Kidney epithelial cell (primary cell): ENCODE data around the gene MKLN1. TPM values are rescaled to one million over a fixed set of nuclear protein-coding genes. Genes with fewer than 3 reads are reported as not detected.
A peak's percentile ranks its signal among the peaks of the same experiment; 100 is the strongest.
"Not testable (repeated sequence)": the region's sequence is repeated elsewhere in the genome, so short reads cannot be mapped to it uniquely, and the experiment has no call there.

ENCODE experiments used
- DNase-seq: peaks from one replicate; pipeline ENCODE4 v3.0.0-alpha.2; 2010; ENCODE audit warnings: low read depth
- H3K27me3 ChIP-seq: 2 replicates; pipeline ENCODE4 v1.6.0; 2011; ENCODE audit warnings: low read length; ENCODE audit not compliant: control insufficient read depth, insufficient read depth
- H3K36me3 ChIP-seq: 2 replicates; pipeline ENCODE4 v1.5.1; 2011; ENCODE audit warnings: low read length; ENCODE audit not compliant: control insufficient read depth, insufficient read depth
- H3K4me3 ChIP-seq: 2 replicates; pipeline ENCODE4 v1.5.1; 2011; ENCODE audit warnings: low read depth, mild to moderate bottlenecking, control low read depth, low read length
- total RNA-seq: library from RNA; depleted of rRNA; stranded (reverse); fragments of >200 nt; gene quantifications from 2 replicates; pipeline ENCODE4 v1.2.3, GENCODE V29; 2015
- TF ChIP-seq, protein P1 (sequence below): IDR thresholded peaks from 2 replicates; pipeline ENCODE4 v1.5.1; 2011; ENCODE audit warnings: mild to moderate bottlenecking, moderate library complexity, low read length, control low read depth, inconsistent platforms; ENCODE audit not compliant: insufficient read depth, poor library complexity, severe bottlenecking

MKLN1 gene
- total RNA-seq, 1 donor from 2014 or later = 18.8 TPM

DNA sequence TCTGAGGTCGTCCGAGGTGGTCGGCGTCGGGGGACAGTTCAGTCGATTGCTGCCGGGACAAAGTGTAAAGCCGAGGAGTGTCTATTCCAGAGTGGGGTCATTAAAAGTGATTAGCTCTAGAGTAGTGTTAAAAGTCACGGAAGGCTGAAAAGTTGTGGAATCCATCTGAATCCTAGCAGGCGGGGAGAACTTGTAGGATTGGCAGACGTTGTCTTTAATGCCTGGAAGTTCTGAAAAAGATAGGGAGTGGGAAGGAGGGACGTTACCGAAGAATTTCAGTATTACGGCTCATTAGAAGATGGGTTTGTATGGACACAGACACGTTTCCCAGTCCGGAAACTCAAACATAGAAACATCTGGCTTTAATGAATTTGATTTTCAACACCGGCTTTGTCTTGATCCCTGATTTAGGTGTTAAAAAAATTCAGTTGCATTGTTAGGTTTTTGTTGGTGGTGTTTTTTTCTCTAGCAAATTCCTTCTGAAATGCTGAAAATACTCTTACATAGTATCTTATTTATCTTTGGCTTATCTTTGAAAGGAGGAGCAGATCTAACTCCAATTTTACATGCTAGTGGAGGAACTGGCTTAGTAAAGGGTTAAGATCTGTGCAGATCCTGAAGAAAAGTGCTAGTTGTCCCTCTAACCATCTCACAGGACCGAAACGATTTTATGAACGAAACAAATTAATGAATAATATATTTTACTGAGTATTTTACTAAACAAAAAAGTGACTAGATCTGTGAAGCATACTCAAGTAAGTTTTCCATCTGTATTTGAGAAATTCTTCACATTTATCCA is 900 bp downstream of the MKLN1 start:
- H3K36me3 ChIP-seq = no peaks in the 10 kb centered on the region
- H3K4me3 ChIP-seq = peak overlapping the region; percentile 95
- no peak for DNase-seq

DNA sequence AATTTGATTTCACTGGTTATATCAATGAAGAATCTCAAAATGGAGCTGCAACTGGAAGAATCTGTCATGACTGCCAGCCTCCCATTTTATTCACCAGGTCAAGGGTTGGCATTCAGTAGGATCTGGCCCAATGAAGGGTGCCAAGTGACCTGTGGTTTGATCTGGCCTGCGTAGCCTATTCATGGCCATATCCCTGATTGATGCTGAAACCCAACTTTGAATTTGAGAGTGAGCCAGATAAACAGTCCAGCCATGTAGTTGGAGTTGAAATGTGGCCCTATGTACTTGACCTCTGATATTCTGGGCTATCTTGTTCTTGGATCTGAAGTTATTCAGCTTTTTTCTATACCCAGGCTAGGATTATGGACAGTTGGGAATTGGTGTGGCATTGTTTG is 1.5 kb downstream of the MKLN1 start:
- peak overlapping the region; percentile 95 for H3K4me3 ChIP-seq
- TF ChIP-seq, protein P1, sequence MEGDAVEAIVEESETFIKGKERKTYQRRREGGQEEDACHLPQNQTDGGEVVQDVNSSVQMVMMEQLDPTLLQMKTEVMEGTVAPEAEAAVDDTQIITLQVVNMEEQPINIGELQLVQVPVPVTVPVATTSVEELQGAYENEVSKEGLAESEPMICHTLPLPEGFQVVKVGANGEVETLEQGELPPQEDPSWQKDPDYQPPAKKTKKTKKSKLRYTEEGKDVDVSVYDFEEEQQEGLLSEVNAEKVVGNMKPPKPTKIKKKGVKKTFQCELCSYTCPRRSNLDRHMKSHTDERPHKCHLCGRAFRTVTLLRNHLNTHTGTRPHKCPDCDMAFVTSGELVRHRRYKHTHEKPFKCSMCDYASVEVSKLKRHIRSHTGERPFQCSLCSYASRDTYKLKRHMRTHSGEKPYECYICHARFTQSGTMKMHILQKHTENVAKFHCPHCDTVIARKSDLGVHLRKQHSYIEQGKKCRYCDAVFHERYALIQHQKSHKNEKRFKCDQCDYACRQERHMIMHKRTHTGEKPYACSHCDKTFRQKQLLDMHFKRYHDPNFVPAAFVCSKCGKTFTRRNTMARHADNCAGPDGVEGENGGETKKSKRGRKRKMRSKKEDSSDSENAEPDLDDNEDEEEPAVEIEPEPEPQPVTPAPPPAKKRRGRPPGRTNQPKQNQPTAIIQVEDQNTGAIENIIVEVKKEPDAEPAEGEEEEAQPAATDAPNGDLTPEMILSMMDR = no peak
- no peak for DNase-seq
- H3K36me3 ChIP-seq = no peaks in the 10 kb centered on the region
- H3K27me3 ChIP-seq = no peaks in the 10 kb centered on the region

More for the DNA sequence above, 900 bp downstream of the MKLN1 start:
- H3K27me3 ChIP-seq = no peaks in the 10 kb centered on the region
- TF ChIP-seq, protein P1 = no peak

- no peak overlapping the region for H3K4me3 ChIP-seq
Observed at GRCh38 chr7:131330299-131330698, 2.6 kb downstream of the MKLN1 start.

DNA sequence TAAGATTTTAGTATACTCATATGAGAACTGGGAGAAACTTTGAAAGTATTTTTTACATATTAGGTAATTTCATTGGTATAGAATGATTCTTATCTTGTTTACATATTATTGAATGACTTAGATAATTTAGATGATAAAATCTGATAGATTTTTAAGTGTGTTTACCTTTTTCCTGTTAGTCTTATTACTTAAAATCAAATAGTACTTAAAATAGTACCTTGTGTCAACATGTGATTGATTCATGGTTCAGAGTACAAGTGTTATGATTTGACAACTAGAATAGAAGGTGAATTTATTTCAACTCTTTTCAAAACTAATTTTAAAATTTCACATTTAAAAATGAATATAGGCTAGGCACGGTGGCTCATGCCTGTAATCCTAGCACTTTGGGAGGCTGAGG is 4.1 kb downstream of the MKLN1 start:
- DNase-seq = no peak
- Histone ChIP-seq H3K36me3 (no peaks in the 10 kb centered on the region), H3K27me3 (no peaks in the 10 kb centered on the region), H3K4me3 (no peak overlapping the region)
- TF ChIP-seq, protein P1 = no peak

More at GRCh38 chr7:131330299-131330698, 2.6 kb downstream of the MKLN1 start:
- no peak for DNase-seq
- TF ChIP-seq, protein P1 = no peak
- Histone ChIP-seq H3K27me3 (no peaks in the 10 kb centered on the region), H3K36me3 (no peaks in the 10 kb centered on the region)

DNA sequence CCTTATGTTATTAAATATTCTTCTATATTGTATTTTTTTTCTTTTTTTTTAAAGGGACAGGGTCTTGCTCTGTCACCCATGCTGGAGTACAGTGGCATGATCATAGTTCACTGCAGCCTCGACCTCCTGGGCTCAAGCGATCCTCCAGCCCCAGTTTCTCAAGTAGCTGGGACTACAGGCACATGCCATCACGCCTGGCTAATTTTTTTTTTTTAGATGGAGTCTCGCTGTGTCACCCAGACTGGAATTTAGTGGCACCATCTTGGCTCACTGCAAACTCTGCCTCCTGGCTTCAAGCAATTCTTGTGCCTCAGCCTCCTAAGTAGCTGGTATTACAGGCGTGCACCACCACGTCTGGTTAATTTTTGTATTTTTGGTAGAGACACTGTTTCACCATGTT is 5.1 kb downstream of the MKLN1 start:
- H3K27me3 ChIP-seq, H3K4me3 ChIP-seq, H3K36me3 ChIP-seq, DNase-seq: not testable (repeated sequence)

DNA sequence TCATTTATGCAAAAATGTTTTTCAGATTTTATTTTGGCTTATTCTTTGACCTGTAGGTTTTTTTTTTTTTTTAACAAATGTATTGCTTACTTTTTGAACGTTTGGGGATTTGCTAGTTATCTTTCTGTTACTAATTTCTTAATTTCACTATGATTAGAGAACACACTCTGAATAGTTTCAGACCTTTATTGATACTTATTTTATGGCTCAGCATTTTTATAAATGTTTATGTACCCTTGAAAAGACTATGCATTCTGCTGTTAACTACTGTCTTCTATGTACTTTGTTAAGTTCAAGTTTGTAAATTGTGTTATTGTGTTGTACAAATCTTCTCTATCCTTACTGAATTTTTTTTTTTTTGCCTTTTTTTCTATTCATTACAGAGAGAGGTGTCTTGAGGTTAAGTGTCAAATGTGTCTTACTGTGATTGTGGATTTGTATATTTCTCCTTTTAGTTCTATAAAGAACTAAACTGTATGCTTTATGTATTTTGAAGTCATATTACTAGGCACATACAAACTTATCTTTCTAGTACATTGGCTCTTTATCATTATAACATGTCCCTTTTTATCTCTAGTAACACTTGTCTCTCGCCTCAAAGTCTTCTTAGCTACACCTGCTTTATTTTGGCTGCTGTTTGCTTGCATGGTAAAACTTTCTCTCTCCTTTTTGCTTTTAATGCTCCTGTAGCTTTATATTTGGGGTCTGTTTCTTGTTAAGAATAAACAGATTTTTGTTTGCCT is 8.1 kb downstream of the MKLN1 start:
- H3K36me3 ChIP-seq = no peaks in the 10 kb centered on the region
- TF ChIP-seq, protein P1 = no peak
- DNase-seq = no peak
- no peaks in the 10 kb centered on the region for H3K27me3 ChIP-seq
- H3K4me3 ChIP-seq = no peak overlapping the region
